HUES6 (cell line): ENCODE data around the gene ZMIZ2.
"Not testable (repeated sequence)": the region's sequence is repeated elsewhere in the genome, so short reads cannot be mapped to it uniquely, and the experiment has no call there.

Source experiments
- H3K27ac ChIP-seq: 2 replicates; pipeline ENCODE4 v1.7.0; 2013; ENCODE audit warnings: low read depth, mild to moderate bottlenecking, low read length, inconsistent platforms
- H3K27me3 ChIP-seq: 2 replicates; pipeline ENCODE4 v1.6.1; 2013; ENCODE audit warnings: low read length; ENCODE audit not compliant: control insufficient read depth, insufficient read depth
- H3K36me3 ChIP-seq: 2 replicates; pipeline ENCODE4 v1.6.1; 2013; ENCODE audit warnings: low read length; ENCODE audit not compliant: control insufficient read depth, insufficient read depth
- H3K4me1 ChIP-seq: 2 replicates; pipeline ENCODE4 v1.6.1; 2013; ENCODE audit warnings: low read length; ENCODE audit not compliant: control insufficient read depth, insufficient read depth
- H3K4me3 ChIP-seq: 2 replicates; pipeline ENCODE4 v1.5.1; 2013; ENCODE audit warnings: low read depth, low read length
- H3K9ac ChIP-seq: one replicate; pipeline ENCODE4 v1.6.1; 2013; ENCODE audit warnings: mild to moderate bottlenecking, low read length
- H3K9me3 ChIP-seq: 2 replicates; pipeline ENCODE4 v1.6.1; 2013; ENCODE audit warnings: low read depth, low read length; ENCODE audit not compliant: control insufficient read depth, insufficient read depth

Gene ZMIZ2

GRCh38 chr7:44709945-44710596, 38.6 kb upstream of the ZMIZ2 start:
- Histone ChIP-seq H3K9ac (no peak overlapping the region), H3K36me3 (peaks cover 33% of the 10 kb centered on the region), H3K27ac (no peak overlapping the region)

GRCh38 chr7:44711528-44711927, 37.1 kb upstream of the ZMIZ2 start:
- Histone ChIP-seq H3K4me1 (peaks cover 3% of the 10 kb centered on the region; the same call in 1 of the 2 replicates), H3K36me3 (peaks cover 30% of the 10 kb centered on the region), H3K4me3 (no peak overlapping the region), H3K9me3 (no peaks in the 10 kb centered on the region), H3K27ac (no peak overlapping the region), H3K27me3 (no peaks in the 10 kb centered on the region), H3K9ac (no peak overlapping the region)

More at GRCh38 chr7:44709945-44710596, 38.6 kb upstream of the ZMIZ2 start:
- Histone ChIP-seq H3K27me3 (no peaks in the 10 kb centered on the region), H3K4me1 (peaks cover 3% of the 10 kb centered on the region; the same call in 1 of the 2 replicates), H3K4me3 (no peak overlapping the region), H3K9me3 (no peaks in the 10 kb centered on the region)

GRCh38 chr7:44712012-44712411, 36.6 kb upstream of the ZMIZ2 start:
- Histone ChIP-seq H3K9ac (no peak overlapping the region), H3K27me3 (no peaks in the 10 kb centered on the region), H3K9me3 (no peaks in the 10 kb centered on the region), H3K27ac (no peak overlapping the region), H3K36me3 (peaks cover 27% of the 10 kb centered on the region), H3K4me3 (no peak overlapping the region), H3K4me1 (peaks cover 3% of the 10 kb centered on the region; the same call in 1 of the 2 replicates)

GRCh38 chr7:44713141-44713540, 35.5 kb upstream of the ZMIZ2 start:
- Histone ChIP-seq H3K4me1 (peaks cover 3% of the 10 kb centered on the region; the same call in 1 of the 2 replicates), H3K9me3 (no peaks in the 10 kb centered on the region), H3K27ac (no peak overlapping the region), H3K4me3 (no peak overlapping the region), H3K36me3 (peaks cover 16% of the 10 kb centered on the region), H3K27me3 (no peaks in the 10 kb centered on the region), H3K9ac (no peak overlapping the region)

- Histone ChIP-seq H3K9ac (no peak overlapping the region), H3K36me3 (peaks cover 13% of the 10 kb centered on the region), H3K9me3 (no peaks in the 10 kb centered on the region), H3K27ac (no peak overlapping the region), H3K4me1 (peaks cover 3% of the 10 kb centered on the region; the same call in 1 of the 2 replicates), H3K4me3 (no peak overlapping the region), H3K27me3 (no peaks in the 10 kb centered on the region)
These were observed 34.8 kb upstream of the ZMIZ2 start for GRCh38 chr7:44713680-44714335.

GRCh38 chr7:44716205-44716604, 32.4 kb upstream of the ZMIZ2 start:
- Histone ChIP-seq H3K36me3 (no peaks in the 10 kb centered on the region), H3K9ac (no peak overlapping the region)

GRCh38 chr7:44720301-44720700, 28.3 kb upstream of the ZMIZ2 start:
- Histone ChIP-seq H3K4me3 (no peak overlapping the region), H3K27me3 (no peaks in the 10 kb centered on the region), H3K9me3 (peaks cover 14% of the 10 kb centered on the region), H3K4me1 (no peaks in the 10 kb centered on the region), H3K9ac (no peak overlapping the region), H3K27ac (no peak overlapping the region), H3K36me3 (no peaks in the 10 kb centered on the region)

More at GRCh38 chr7:44716205-44716604, 32.4 kb upstream of the ZMIZ2 start:
- Histone ChIP-seq H3K4me3 (no peak overlapping the region), H3K4me1 (peaks cover 3% of the 10 kb centered on the region; the same call in 1 of the 2 replicates), H3K27me3 (no peaks in the 10 kb centered on the region), H3K27ac (no peak overlapping the region), H3K9me3 (peaks cover 12% of the 10 kb centered on the region)

GRCh38 chr7:44724276-44724675, 24.4 kb upstream of the ZMIZ2 start:
- H3K27me3 ChIP-seq = no peaks in the 10 kb centered on the region
- no peak overlapping the region for H3K4me3 ChIP-seq
- no peaks in the 10 kb centered on the region for H3K4me1 ChIP-seq
- peaks cover 14% of the 10 kb centered on the region for H3K9me3 ChIP-seq
- H3K36me3 ChIP-seq = no peaks in the 10 kb centered on the region
- H3K9ac ChIP-seq = no peak overlapping the region
- H3K27ac ChIP-seq = no peak overlapping the region

GRCh38 chr7:44726250-44726649, 22.4 kb upstream of the ZMIZ2 start:
- H3K27ac ChIP-seq, H3K4me3 ChIP-seq, H3K9me3 ChIP-seq: not testable (repeated sequence)

GRCh38 chr7:44727158-44727936, 21.3 kb upstream of the ZMIZ2 start:
- Histone ChIP-seq H3K36me3 (no peaks in the 10 kb centered on the region), H3K9ac (no peak overlapping the region), H3K4me1 (no peaks in the 10 kb centered on the region), H3K4me3 (no peak overlapping the region), H3K9me3 (no peaks in the 10 kb centered on the region), H3K27me3 (no peaks in the 10 kb centered on the region), H3K27ac (no peak overlapping the region)

More at GRCh38 chr7:44726250-44726649, 22.4 kb upstream of the ZMIZ2 start:
- H3K4me1 ChIP-seq, H3K36me3 ChIP-seq, H3K9ac ChIP-seq, H3K27me3 ChIP-seq: not testable (repeated sequence)

GRCh38 chr7:44727937-44728262, 20.7 kb upstream of the ZMIZ2 start:
- no peak overlapping the region for H3K9ac ChIP-seq

More at GRCh38 chr7:44727937-44728262, 20.7 kb upstream of the ZMIZ2 start:
- H3K4me3 ChIP-seq = no peak overlapping the region
- H3K36me3 ChIP-seq = no peaks in the 10 kb centered on the region
- H3K27ac ChIP-seq = no peak overlapping the region
- H3K4me1 ChIP-seq = no peaks in the 10 kb centered on the region
- no peaks in the 10 kb centered on the region for H3K27me3 ChIP-seq
- no peaks in the 10 kb centered on the region for H3K9me3 ChIP-seq
